HCT116 (cell line): ENCODE data around the gene IGF2BP3. TPM values are rescaled to one million over a fixed set of nuclear protein-coding genes. Genes with fewer than 3 reads are reported as not detected.

Experiments used
- ATAC-seq: fragments of 200-7000 bp; cut with Tn5 transposase; 2 replicates; pipeline ENCODE4 v1.9.1; 2020; ENCODE audit warnings: mild to moderate bottlenecking, moderate library complexity
- BruUV-seq: library from RNA; stranded (reverse); fragments of 400-500 nt; replicated peaks from 2 replicates; lab custom pipeline; 2021; lab: Mats Ljungman, UMichigan
- CTCF ChIA-PET: fragments of 300-600 bp; sonication (Branson Sonifier 250); formaldehyde crosslinking; loops from one replicate; lab custom pipeline; 2021; ENCODE audit warnings: antibody characterized with exemption; lab: Charles Lee
- POLR2A ChIA-PET: fragments of 300-600, 350-600 bp; sonication (Branson Sonifier 250); formaldehyde crosslinking; loops from one replicate; lab custom pipeline; 2021; ENCODE audit warnings: antibody characterized with exemption; lab: Charles Lee
- RAD21 ChIA-PET, 2 experiments: fragments of 300-600 bp; sonication (Branson Sonifier 250); formaldehyde crosslinking; loops; one replicate each; lab custom pipeline; 2023; ENCODE audit warnings: low total read pairs in 2 of 2; ENCODE audit not compliant: uncharacterized antibody in 2 of 2, unreplicated experiment in 2 of 2, low non-redundant PET in 1 of 2; lab: Charles Lee
- DNase-seq: peaks from one replicate; pipeline ENCODE4 v3.0.0-alpha.2; 2010; ENCODE audit warnings: low read depth, low spot score
- H2AFZ ChIP-seq: fragments of 200-600 bp; shearing (Covaris generic), sonication (generic); 2 replicates; pipeline ENCODE4 v1.6.1; 2017; ENCODE audit warnings: low read depth, mixed run types, mixed read lengths, antibody characterized with exemption, low read length; ENCODE audit not compliant: poor library complexity, severe bottlenecking
- H3K27ac ChIP-seq: 2 replicates; pipeline ENCODE4 v1.5.1; 2012; ENCODE audit warnings: low read depth, low read length
- H3K27me3 ChIP-seq: fragments of 200-600 bp; sonication (generic); 2 replicates; pipeline ENCODE4 v1.6.1; 2016; ENCODE audit warnings: mixed run types, low read length, mixed read lengths; ENCODE audit not compliant: insufficient read depth
- H3K36me3 ChIP-seq, 2 experiments: fragments of 200-500 bp in 1 of 2; fragments of 200-600 bp in 1 of 2; sonication (Bioruptor generic) in 1 of 2; sonication (generic) in 1 of 2; 2 replicates each; pipeline versions ENCODE4 v1.5.1 to v1.6.1; 2014 to 2016; ENCODE audit warnings: low read length in 2 of 2, inconsistent platforms in 1 of 2, mixed read lengths in 1 of 2, mixed run types in 1 of 2; ENCODE audit not compliant: insufficient read depth in 2 of 2, control insufficient read depth in 1 of 2
- H3K4me1 ChIP-seq, 2 experiments: fragments of 200-600 bp in 1 of 2; sonication (generic) in 1 of 2; 2 replicates each; pipeline versions ENCODE4 v1.5.1 to v1.6.1; 2012 to 2017; ENCODE audit warnings: low read length in 2 of 2, inconsistent platforms in 1 of 2, mild to moderate bottlenecking in 1 of 2, mixed read lengths in 1 of 2, mixed run types in 1 of 2, moderate library complexity in 1 of 2; ENCODE audit not compliant: insufficient read depth in 2 of 2, control insufficient read depth in 1 of 2
- H3K4me2 ChIP-seq: fragments of 200-600 bp; sonication (generic); 2 replicates; pipeline ENCODE4 v1.6.1; 2017; ENCODE audit warnings: mixed run types, low read length, mixed read lengths
- H3K4me3 ChIP-seq, 2 experiments: fragments of 200-600 bp in 1 of 2; sonication (generic) in 1 of 2; replicated peaks in 1 of 2; 2 replicates each; pipeline ENCODE4 v1.5.1; 2011 to 2016; ENCODE audit warnings: low read length in 2 of 2, control low read depth in 1 of 2, low read depth in 1 of 2, mild to moderate bottlenecking in 1 of 2, mixed read lengths in 1 of 2, mixed run types in 1 of 2
- H3K79me2 ChIP-seq: fragments of 200-600 bp; sonication (generic); 2 replicates; pipeline ENCODE4 v1.6.1; 2017; ENCODE audit warnings: mild to moderate bottlenecking, mixed run types, low read length, moderate library complexity, mixed read lengths; ENCODE audit not compliant: insufficient read depth
- H3K9ac ChIP-seq: fragments of 200-600 bp; sonication (generic); 2 replicates; pipeline ENCODE4 v1.6.1; 2016; ENCODE audit warnings: low read length, mixed read lengths
- H3K9me2 ChIP-seq: fragments of 200-600 bp; sonication (generic), shearing (Covaris generic); 2 replicates; pipeline ENCODE4 v1.6.1; 2017; ENCODE audit warnings: mixed run types, mild to moderate bottlenecking, moderate library complexity; ENCODE audit not compliant: insufficient read depth
- H3K9me3 ChIP-seq, 2 experiments: fragments of 200-500 bp in 1 of 2; fragments of 200-600 bp in 1 of 2; sonication (Bioruptor generic) in 1 of 2; sonication (generic) in 1 of 2; 2 replicates each; pipeline ENCODE4 v1.6.1; 2014 to 2017; ENCODE audit warnings: low read length in 2 of 2, mixed read lengths in 2 of 2, inconsistent platforms in 1 of 2, low read depth in 1 of 2, mild to moderate bottlenecking in 1 of 2, mixed run types in 1 of 2, moderate library complexity in 1 of 2; ENCODE audit not compliant: control insufficient read depth in 1 of 2, insufficient read depth in 1 of 2
- H4K20me1 ChIP-seq: fragments of 200-600 bp; sonication (generic), shearing (Covaris generic); 2 replicates; pipeline ENCODE4 v1.6.1; 2017; ENCODE audit warnings: mixed run types, mild to moderate bottlenecking, moderate library complexity; ENCODE audit not compliant: insufficient read depth
- CBX3 ChIP-seq: IDR thresholded peaks from 2 replicates; pipeline ENCODE4 v1.6.1; 2012; ENCODE audit warnings: low read depth
- CEBPB ChIP-seq: IDR thresholded peaks from 2 replicates; pipeline ENCODE4 v1.6.1; 2012; ENCODE audit warnings: low read depth
- EGR1 ChIP-seq: IDR thresholded peaks from 2 replicates; pipeline ENCODE4 v1.6.1; 2012; ENCODE audit warnings: low read depth
- ELF1 ChIP-seq: IDR thresholded peaks from 2 replicates; pipeline ENCODE4 v1.6.1; 2012; ENCODE audit warnings: low read depth, borderline replicate concordance
- EZH2 ChIP-seq: fragments of 200-600 bp; sonication (generic); IDR thresholded peaks from 2 replicates; pipeline ENCODE4 v1.6.1; 2017; ENCODE audit warnings: antibody characterized with exemption, mixed run types
- POLR2A ChIP-seq: IDR thresholded peaks from 2 replicates; pipeline ENCODE4 v1.7.0; 2011; ENCODE audit warnings: borderline replicate concordance; ENCODE audit not compliant: insufficient read depth, insufficient read length; ENCODE audit errors: extremely low read depth
- RAD21 ChIP-seq: IDR thresholded peaks from 2 replicates; pipeline ENCODE4 v1.6.1; 2012; ENCODE audit warnings: low read depth, mild to moderate bottlenecking
- SRF ChIP-seq: IDR thresholded peaks from 2 replicates; pipeline ENCODE4 v1.6.1; 2012; ENCODE audit warnings: low read depth
- YY1 ChIP-seq: IDR thresholded peaks from 2 replicates; pipeline ENCODE4 v1.6.1; 2011; ENCODE audit warnings: low read length, low read depth, moderate library complexity, mild to moderate bottlenecking; ENCODE audit not compliant: insufficient replicate concordance; ENCODE audit errors: extremely low read depth
- intact Hi-C: fragments of 100-400 bp; cut with micrococcal nuclease; formaldehyde crosslinking; loops from 2 replicates; pipeline ENCODE4 v1.10.0; 2022
- total RNA-seq: library from RNA; stranded (reverse); gene quantifications from one replicate; pipeline ENCODE4 v1.2.1, GENCODE V29; 2021; ENCODE audit not compliant: unreplicated experiment
- TF ChIP-seq, protein P1 (sequence below): IDR thresholded peaks from 2 replicates; pipeline ENCODE4 v1.6.1; 2011; ENCODE audit warnings: mild to moderate bottlenecking, low read length, moderate library complexity; ENCODE audit not compliant: insufficient replicate concordance; ENCODE audit errors: extremely low read depth
- TF ChIP-seq, protein P2 (sequence below), 3 experiments: fragments of 200-600 bp in 1 of 3; sonication (generic) in 1 of 3; IDR thresholded peaks in 2 of 3; conservative IDR thresholded peaks in 1 of 3; 2 replicates each; pipeline ENCODE4 v1.5.1; 2012 to 2017; ENCODE audit warnings: low read depth in 2 of 3, low read length in 2 of 3, antibody characterized with exemption in 1 of 3, borderline replicate concordance in 1 of 3, control low read depth in 1 of 3, mild to moderate bottlenecking in 1 of 3, mixed read lengths in 1 of 3, mixed run types in 1 of 3, moderate library complexity in 1 of 3; ENCODE audit not compliant: insufficient read depth in 1 of 3
- TF ChIP-seq, protein P3 (sequence below): IDR thresholded peaks from 2 replicates; pipeline ENCODE4 v1.6.1; 2012

IGF2BP3 gene
- total RNA-seq, 1 experiment from 2014 or later: 79.1 TPM

DNA sequence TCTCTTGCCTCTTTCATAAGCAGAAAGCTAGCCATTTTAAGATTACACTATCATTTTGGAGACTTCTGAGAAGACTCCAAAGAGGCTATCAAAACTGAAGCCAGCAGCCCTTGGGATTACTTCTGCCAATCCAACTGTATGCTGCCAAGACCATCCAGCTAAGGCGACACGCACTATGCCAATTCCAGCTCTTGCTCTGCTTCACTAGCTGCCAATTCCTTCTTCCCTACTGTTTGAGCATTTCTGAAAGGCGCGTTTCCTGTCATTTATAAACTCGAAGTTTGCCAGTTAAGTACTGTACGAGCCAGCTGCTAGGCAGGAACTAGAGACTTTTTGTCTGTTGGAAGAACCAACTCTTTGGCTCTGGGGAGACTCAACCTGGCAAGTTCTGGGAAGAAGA lies 134.7 kb downstream of the IGF2BP3 start:
- no peak overlapping the region for H2AFZ ChIP-seq
- CTCF ChIA-PET: no interaction called here
- no peak for DNase-seq
- no peak for TF ChIP-seq EGR1
- no peak for TF ChIP-seq CEBPB
- TF ChIP-seq, protein P1, sequence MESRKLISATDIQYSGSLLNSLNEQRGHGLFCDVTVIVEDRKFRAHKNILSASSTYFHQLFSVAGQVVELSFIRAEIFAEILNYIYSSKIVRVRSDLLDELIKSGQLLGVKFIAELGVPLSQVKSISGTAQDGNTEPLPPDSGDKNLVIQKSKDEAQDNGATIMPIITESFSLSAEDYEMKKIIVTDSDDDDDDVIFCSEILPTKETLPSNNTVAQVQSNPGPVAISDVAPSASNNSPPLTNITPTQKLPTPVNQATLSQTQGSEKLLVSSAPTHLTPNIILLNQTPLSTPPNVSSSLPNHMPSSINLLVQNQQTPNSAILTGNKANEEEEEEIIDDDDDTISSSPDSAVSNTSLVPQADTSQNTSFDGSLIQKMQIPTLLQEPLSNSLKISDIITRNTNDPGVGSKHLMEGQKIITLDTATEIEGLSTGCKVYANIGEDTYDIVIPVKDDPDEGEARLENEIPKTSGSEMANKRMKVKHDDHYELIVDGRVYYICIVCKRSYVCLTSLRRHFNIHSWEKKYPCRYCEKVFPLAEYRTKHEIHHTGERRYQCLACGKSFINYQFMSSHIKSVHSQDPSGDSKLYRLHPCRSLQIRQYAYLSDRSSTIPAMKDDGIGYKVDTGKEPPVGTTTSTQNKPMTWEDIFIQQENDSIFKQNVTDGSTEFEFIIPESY: no peak
- TF ChIP-seq RAD21: no peak
- no peak for TF ChIP-seq ELF1
- no peak for TF ChIP-seq EZH2
- TF ChIP-seq, protein P2, sequence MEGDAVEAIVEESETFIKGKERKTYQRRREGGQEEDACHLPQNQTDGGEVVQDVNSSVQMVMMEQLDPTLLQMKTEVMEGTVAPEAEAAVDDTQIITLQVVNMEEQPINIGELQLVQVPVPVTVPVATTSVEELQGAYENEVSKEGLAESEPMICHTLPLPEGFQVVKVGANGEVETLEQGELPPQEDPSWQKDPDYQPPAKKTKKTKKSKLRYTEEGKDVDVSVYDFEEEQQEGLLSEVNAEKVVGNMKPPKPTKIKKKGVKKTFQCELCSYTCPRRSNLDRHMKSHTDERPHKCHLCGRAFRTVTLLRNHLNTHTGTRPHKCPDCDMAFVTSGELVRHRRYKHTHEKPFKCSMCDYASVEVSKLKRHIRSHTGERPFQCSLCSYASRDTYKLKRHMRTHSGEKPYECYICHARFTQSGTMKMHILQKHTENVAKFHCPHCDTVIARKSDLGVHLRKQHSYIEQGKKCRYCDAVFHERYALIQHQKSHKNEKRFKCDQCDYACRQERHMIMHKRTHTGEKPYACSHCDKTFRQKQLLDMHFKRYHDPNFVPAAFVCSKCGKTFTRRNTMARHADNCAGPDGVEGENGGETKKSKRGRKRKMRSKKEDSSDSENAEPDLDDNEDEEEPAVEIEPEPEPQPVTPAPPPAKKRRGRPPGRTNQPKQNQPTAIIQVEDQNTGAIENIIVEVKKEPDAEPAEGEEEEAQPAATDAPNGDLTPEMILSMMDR (IDR thresholded peaks at IDR 0.05 in 2 of 3, conservative IDR thresholded peaks at IDR 0.05 in 1 of 3; ENCODE audit: borderline replicate concordance in 1 of 3, insufficient read depth in 1 of 3, low read depth in 2 of 3, low read length in 2 of 3): no peak
- no peak for TF ChIP-seq CBX3
- no peak for TF ChIP-seq YY1
- no peak for TF ChIP-seq POLR2A
- TF ChIP-seq, protein P3, sequence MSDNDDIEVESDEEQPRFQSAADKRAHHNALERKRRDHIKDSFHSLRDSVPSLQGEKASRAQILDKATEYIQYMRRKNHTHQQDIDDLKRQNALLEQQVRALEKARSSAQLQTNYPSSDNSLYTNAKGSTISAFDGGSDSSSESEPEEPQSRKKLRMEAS: no peak
- TF ChIP-seq SRF: no peak
- TF ChIP-seq, all 23 proteins: peak for 0
- Histone ChIP-seq H3K9me3 (peaks cover 0 to 8% of the 10 kb centered on the region in 2 experiments; a peak in 1 of 4 replicates), H3K4me2 (peak overlapping the region; percentile 32), H3K36me3 (peaks cover 37 to 61% of the 10 kb centered on the region in 2 experiments), H3K9me2 (no peaks in the 10 kb centered on the region), H3K9ac (no peak overlapping the region), H3K4me1 (peaks cover 50 to 57% of the 10 kb centered on the region in 2 experiments), H3K27ac (peak overlapping the region; percentile 43), H3K79me2 (peaks cover 11% of the 10 kb centered on the region; the same call in 1 of the 2 replicates), H3K27me3 (no peaks in the 10 kb centered on the region), H4K20me1 (peaks cover 7% of the 10 kb centered on the region; the same call in 1 of the 2 replicates), H3K4me3 (no peak overlapping the region)
- POLR2A ChIA-PET: interaction anchor here (1.0 kb wide), 1 partner anchor 11 kb away, joined by 3 read pairs; no protein-coding TSS in a partner anchor
- no peak for ATAC-seq
- intact Hi-C loops: no loop called here
- RAD21 ChIA-PET: no interaction called here
- no TSS peak for BruUV-seq
